GM12878 (cell line): Measurements from ENCODE around the gene LILRB2. TPM values are rescaled to one million over a fixed set of nuclear protein-coding genes. Genes with fewer than 3 reads are reported as not detected.

ENCODE experiments used
- ATAC-seq: fragments of 200-7000 bp; cut with Tn5 transposase; 3 replicates; pipeline ENCODE4 v1.9.1; 2020; ENCODE audit warnings: mild to moderate bottlenecking, moderate library complexity
- BruUV-seq: library from RNA; stranded (reverse); fragments of 400-500 nt; replicated peaks from 2 replicates; lab custom pipeline; 2021; lab: Mats Ljungman, UMichigan
- CTCF ChIA-PET: fragments of 300-600 bp; sonication (Branson Sonifier 250); formaldehyde crosslinking; extraction: SDS; loops from one replicate; lab custom pipeline; 2021; ENCODE audit warnings: inconsistent platforms; lab: Yijun Ruan, JAX
- POLR2A ChIA-PET: fragments of 350-600 bp; formaldehyde crosslinking; extraction: SDS; loops from one replicate; lab custom pipeline; 2021; ENCODE audit warnings: inconsistent platforms; lab: Charles Lee
- RAD21 ChIA-PET: fragments of 300-600 bp; sonication (Branson Sonifier 250); formaldehyde crosslinking; loops from one replicate; lab custom pipeline; 2023; ENCODE audit warnings: antibody characterized with exemption; ENCODE audit not compliant: unreplicated experiment; lab: Charles Lee
- SMC1A ChIA-PET: fragments of 300-600 bp; sonication (Branson Sonifier 250); formaldehyde crosslinking; loops from one replicate; lab custom pipeline; 2023; ENCODE audit not compliant: unreplicated experiment, uncharacterized antibody; lab: Charles Lee
- DNase-seq: peaks from one replicate; pipeline ENCODE4 v3.0.0-alpha.2; 2011; ENCODE audit warnings: low read depth, low spot score
- FAIRE-seq: peaks from 3 replicates; lab custom pipeline; 2011; peaks lifted over from hg19 to GRCh38; lab: Jason Lieb, UNC
- H2AFZ ChIP-seq: 2 replicates; pipeline ENCODE4 v1.6.0; 2011; ENCODE audit warnings: low read depth, low read length, control low read depth; ENCODE audit not compliant: control insufficient read depth
- H3K27ac ChIP-seq: 2 replicates; pipeline ENCODE4 v1.5.1; 2011; ENCODE audit warnings: control low read depth; ENCODE audit not compliant: control insufficient read depth, insufficient read depth
- H3K27me3 ChIP-seq, 2 experiments: replicated peaks in 1 of 2; 2 replicates each; pipeline versions ENCODE4 v1.6.0 to v1.6.1; 2011; ENCODE audit warnings: low read length in 1 of 2; ENCODE audit not compliant: control insufficient read depth in 2 of 2, insufficient read depth in 2 of 2
- H3K36me3 ChIP-seq, 2 experiments: 2 replicates each; pipeline ENCODE4 v1.5.1; 2011; ENCODE audit warnings: low read length in 1 of 2; ENCODE audit not compliant: control insufficient read depth in 2 of 2, insufficient read depth in 2 of 2
- H3K4me1 ChIP-seq: 2 replicates; pipeline ENCODE4 v1.6.1; 2011; ENCODE audit warnings: mild to moderate bottlenecking, low read length, moderate library complexity, mixed read lengths; ENCODE audit not compliant: control insufficient read depth, insufficient read depth
- H3K4me2 ChIP-seq: 2 replicates; pipeline ENCODE4 v1.6.0; 2011; ENCODE audit warnings: control low read depth; ENCODE audit not compliant: control insufficient read depth, insufficient read depth
- H3K4me3 ChIP-seq: fragments of 200-600 bp; sonication (generic); 2 replicates; pipeline ENCODE4 v1.5.1; 2016
- H3K79me2 ChIP-seq: 2 replicates; pipeline ENCODE4 v1.6.0; 2011; ENCODE audit warnings: low read length; ENCODE audit not compliant: control insufficient read depth, insufficient read depth
- H3K9ac ChIP-seq: 2 replicates; pipeline ENCODE4 v1.8.0; 2011; ENCODE audit warnings: low read length, control low read depth, mixed read lengths; ENCODE audit not compliant: control insufficient read depth, insufficient read depth
- H3K9me3 ChIP-seq: replicated peaks from 3 replicates; pipeline ENCODE4 v1.5.1; 2011; ENCODE audit warnings: mild to moderate bottlenecking, low read length; ENCODE audit not compliant: control insufficient read depth, insufficient read depth
- H4K20me1 ChIP-seq: 2 replicates; pipeline ENCODE4 v1.6.0; 2011; ENCODE audit not compliant: control insufficient read depth, insufficient read depth
- ATF2 ChIP-seq: IDR thresholded peaks from 2 replicates; pipeline ENCODE4 v1.6.1; 2012; ENCODE audit warnings: low read length, inconsistent platforms
- CEBPB ChIP-seq, 2 experiments: fragments of 150-350 bp in 1 of 2; IDR thresholded peaks; 2 replicates each; pipeline ENCODE4 v1.6.1; 2012 to 2014; ENCODE audit warnings: low read depth in 2 of 2, low read length in 2 of 2, borderline replicate concordance in 1 of 2, inconsistent platforms in 1 of 2
- FOXK2 ChIP-seq: fragments of 450-650 bp; IDR thresholded peaks from 2 replicates; pipeline ENCODE4 v1.6.1; 2017; ENCODE audit warnings: mild to moderate bottlenecking, moderate library complexity
- HDAC6 ChIP-seq: fragments of 200-600 bp; sonication (generic); IDR thresholded peaks from one replicate; pipeline ENCODE4 v1.8.0; 2017; ENCODE audit warnings: antibody characterized with exemption; ENCODE audit not compliant: unreplicated experiment
- MXI1 ChIP-seq: fragments of 150-350 bp; IDR thresholded peaks from 2 replicates; pipeline ENCODE4 v1.6.1; 2011; ENCODE audit warnings: low read depth, mild to moderate bottlenecking, inconsistent platforms, low read length, improper control_type of control experiment
- MYB ChIP-seq: fragments of 150-350 bp; IDR thresholded peaks from 2 replicates; pipeline ENCODE4 v1.6.1; 2014; ENCODE audit warnings: mild to moderate bottlenecking, low read depth, low read length, borderline replicate concordance
- NBN ChIP-seq: fragments of 450-650 bp; IDR thresholded peaks from 2 replicates; pipeline ENCODE4 v1.6.1; 2016
- NFYB ChIP-seq: IDR thresholded peaks from 2 replicates; pipeline ENCODE4 v1.6.1; 2011; ENCODE audit warnings: low read depth, mild to moderate bottlenecking, low read length, improper control_type of control experiment, moderate library complexity; ENCODE audit not compliant: insufficient read depth
- RAD51 ChIP-seq: fragments of 450-650 bp; IDR thresholded peaks from 2 replicates; pipeline ENCODE4 v1.6.1; 2016; ENCODE audit warnings: moderate library complexity, mild to moderate bottlenecking, inconsistent platforms
- SP1 ChIP-seq: IDR thresholded peaks from one replicate; pipeline ENCODE4 v1.6.1; 2011; ENCODE audit warnings: low read depth, low read length
- SPI1 ChIP-seq: IDR thresholded peaks from 2 replicates; pipeline ENCODE4 v1.6.1; 2011; ENCODE audit warnings: low read depth, mild to moderate bottlenecking, low read length, moderate library complexity, borderline replicate concordance; ENCODE audit not compliant: insufficient read depth
- STAT3 ChIP-seq: IDR thresholded peaks from 2 replicates; pipeline ENCODE4 v1.6.1; 2011; ENCODE audit warnings: low read depth, low read length, improper control_type of control experiment
- WRNIP1 ChIP-seq: IDR thresholded peaks from 2 replicates; pipeline ENCODE4 v1.6.1; 2011; ENCODE audit warnings: low read depth, low read length, improper control_type of control experiment, borderline replicate concordance
- YY1 ChIP-seq: IDR thresholded peaks from 2 replicates; pipeline ENCODE4 v1.6.1; 2011; ENCODE audit warnings: low read depth, mild to moderate bottlenecking, low read length
- ZNF622 ChIP-seq: fragments of 450-650 bp; IDR thresholded peaks from 2 replicates; pipeline ENCODE4 v1.6.1; 2017; ENCODE audit warnings: mild to moderate bottlenecking, inconsistent platforms
- WGBS: methylation state at CpG from one replicate; pipeline ENCODE4 v1.1.6; 2016; ENCODE audit warnings: low lambda C conversion rate; ENCODE audit not compliant: insufficient replicate concordance, insufficient coverage; ENCODE audit errors: missing lambda C conversion rate; 5-methylcytosine and 5-hydroxymethylcytosine counted together
- in situ Hi-C: fragments of 300-500 bp; cut with MboI; formaldehyde crosslinking; loops from 9 replicates; pipeline ENCODE4 v1.14.3; 2018; ENCODE audit warnings: mixed read lengths
- intact Hi-C: fragments of 100-400 bp; cut with micrococcal nuclease; formaldehyde crosslinking; loops from one replicate; pipeline ENCODE4 v1.14.2; 2022; ENCODE audit not compliant: unreplicated experiment
- polyA plus RNA-seq, 11 experiments: library from polyadenylated mRNA; depleted of rRNA in 4 of 11; unstranded in 6 of 11; stranded (reverse) in 5 of 11; fragments of >200 nt; fragmentation: Nextera tagmentation in 4 of 11; fragmentation: Illumina TruSeq in 1 of 11; extraction: Ambion mirVana in 4 of 11; extraction: Trizol in 1 of 11; gene quantifications; 1 replicate in 1 of 11; 2 replicates in 10 of 11; pipeline versions ENCODE4 v1.2.1 to v1.2.3, GENCODE V29; 2011 to 2016; ENCODE audit warnings: inconsistent platforms in 2 of 11, missing spikeins in 2 of 11, low read depth in 1 of 11
- total RNA-seq, 4 experiments: library from RNA; depleted of rRNA in 3 of 4; stranded (reverse); fragments of >200 nt in 3 of 4; fragmentation: Illumina TruSeq in 1 of 4; extraction: Trizol in 1 of 4; gene quantifications; 2 replicates each; pipeline versions ENCODE4 v1.2.1 to v1.2.3, GENCODE V29; 2013 to 2021

The LILRB2 gene
- total and polyA plus RNA-seq, 10 of the 15 experiments (the other 5 are each of a cell fraction or from before 2014, with no cell fraction given): 0.08 to 0.18 (median 0.15) TPM; not detected in 4

DNA sequence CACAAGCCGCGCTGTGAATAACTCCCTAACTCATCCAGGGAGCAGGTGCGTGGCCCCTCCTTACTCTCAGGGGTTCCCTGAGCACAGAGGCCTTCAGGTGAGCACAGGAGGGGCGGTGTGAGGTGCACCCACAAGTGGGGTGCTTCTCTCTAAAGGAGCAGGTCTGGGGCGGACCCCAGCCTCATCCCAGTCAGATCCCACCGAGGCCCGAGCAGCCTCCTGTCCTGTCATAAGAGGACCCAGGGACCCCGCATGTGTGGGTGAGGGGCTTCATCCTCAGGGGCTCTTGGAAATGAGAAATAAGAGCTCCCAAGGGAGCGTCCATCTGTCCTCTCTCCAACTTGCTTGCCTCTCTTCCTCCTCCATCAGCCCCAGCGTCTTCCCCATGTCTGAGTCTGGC is 35.0 kb upstream of the LILRB2 start:
- POLR2A ChIA-PET: no interaction called here
- Histone ChIP-seq H3K4me3 (no peak overlapping the region), H3K36me3 (no peaks in the 10 kb centered on the region), H3K27me3 (no peaks in the 10 kb centered on the region), H3K4me2 (no peak overlapping the region), H3K27ac (no peak overlapping the region), H3K79me2 (no peaks in the 10 kb centered on the region), H3K4me1 (no peaks in the 10 kb centered on the region), H3K9me3 (no peaks in the 10 kb centered on the region), H2AFZ (no peak overlapping the region), H3K9ac (no peak overlapping the region), H4K20me1 (no peaks in the 10 kb centered on the region)
- no TSS peak for BruUV-seq
- CTCF ChIA-PET: interaction anchor here (0.6 to 1.1 kb wide), 4 partner anchors 9 to 89 kb away, joined by 3 to 4 read pairs (median 3); no protein-coding TSS in a partner anchor
- RAD21 ChIA-PET: interaction anchor here (1.1 kb wide), 1 partner anchor 179 kb away, joined by 5 read pairs; the partner anchor contains the start of gene CNOT3
- no peak for ATAC-seq
- intact Hi-C loops (no loop called here), in situ Hi-C loops (no loop called here)
- no peak for DNase-seq
- TF ChIP-seq MYB (no peak), HDAC6 (no peak), SP1 (no peak), NFYB (no peak), NBN (no peak), WRNIP1 (no peak), FOXK2 (no peak), MXI1 (no peak), SPI1 (no peak), ATF2 (no peak), CEBPB (IDR thresholded peaks at IDR 0.05; ENCODE audit: borderline replicate concordance in 1 of 2, low read depth in 2 of 2, low read length in 2 of 2) (no peak), RAD51 (no peak), YY1 (no peak), ZNF622 (no peak), STAT3 (no peak)
- FAIRE-seq: no peak
- 39% methylated on average over 10 of the region's 10 CpGs for WGBS
- SMC1A ChIA-PET: no interaction called here
